ENCODE results near the gene HMG20A. TPM values are rescaled to one million over a fixed set of nuclear protein-coding genes. Genes with fewer than 3 reads are reported as not detected.

HMG20A gene
- total RNA-seq, 2 donors from 2014 or later, result 49.8 to 58.2 TPM

- TF ChIP-seq CTCF (conservative IDR thresholded peaks at IDR 0.05), result no peak
- no peak for DNase-seq
- Histone ChIP-seq H3K27me3 (ENCODE audit: control insufficient read depth, insufficient read depth, low read length, poor library complexity, severe bottlenecking) (no peaks in the 10 kb centered on the region), H3K9ac (ENCODE audit: extremely low read depth, low read length, poor library complexity, severe bottlenecking) (no peak overlapping the region), H3K36me3 (ENCODE audit: control insufficient read depth, insufficient read depth, low read length) (peaks cover 72% of the 10 kb centered on the region), H3K4me1 (ENCODE audit: control insufficient read depth, insufficient read depth, low read length) (no peaks in the 10 kb centered on the region), H3K4me3 (ENCODE audit: low read length) (no peak overlapping the region), H3K27ac (ENCODE audit: low read depth, low read length) (no peak overlapping the region), H3K9me3 (ENCODE audit: control insufficient read depth, low read length) (no peaks in the 10 kb centered on the region)
- Mint-ChIP-seq H3K27ac (no peak overlapping the region), H3K4me1 (peaks cover 12% of the 10 kb centered on the region), H3K4me3 (no peak overlapping the region), H3K9me3 (peaks cover 7% of the 10 kb centered on the region), H3K36me3 (ENCODE audit: low read depth) (peaks cover 60% of the 10 kb centered on the region), H3K27me3 (ENCODE audit: insufficient read depth) (no peaks in the 10 kb centered on the region)
These were observed 49.5 kb downstream of the HMG20A start for GRCh38 chr15:77470235-77470634.

- H3K9me3 ChIP-seq (ENCODE audit: control insufficient read depth, low read length), result no peaks in the 10 kb centered on the region
- no peak overlapping the region for H3K4me3 ChIP-seq (ENCODE audit: low read length)
- no peak for TF ChIP-seq CTCF (conservative IDR thresholded peaks at IDR 0.05)
- Mint-ChIP-seq H3K4me1 (peaks cover 15% of the 10 kb centered on the region), H3K27me3 (ENCODE audit: insufficient read depth) (no peaks in the 10 kb centered on the region), H3K27ac (no peak overlapping the region), H3K36me3 (ENCODE audit: low read depth) (peaks cover 57% of the 10 kb centered on the region), H3K4me3 (no peak overlapping the region), H3K9me3 (peaks cover 7% of the 10 kb centered on the region)
- H3K27ac ChIP-seq (ENCODE audit: low read depth, low read length), result no peak overlapping the region
- no peaks in the 10 kb centered on the region for H3K4me1 ChIP-seq (ENCODE audit: control insufficient read depth, insufficient read depth, low read length)
- H3K27me3 ChIP-seq (ENCODE audit: control insufficient read depth, insufficient read depth, low read length, poor library complexity, severe bottlenecking), result no peaks in the 10 kb centered on the region
- no peak for DNase-seq
- H3K36me3 ChIP-seq (ENCODE audit: control insufficient read depth, insufficient read depth, low read length), result peaks cover 59% of the 10 kb centered on the region
- no peak overlapping the region for H3K9ac ChIP-seq (ENCODE audit: extremely low read depth, low read length, poor library complexity, severe bottlenecking)
These were observed 52.6 kb downstream of the HMG20A start for GRCh38 chr15:77473328-77473727.

- Mint-ChIP-seq H3K4me1 (peaks cover 6% of the 10 kb centered on the region), H3K27me3 (ENCODE audit: insufficient read depth) (no peaks in the 10 kb centered on the region), H3K4me3 (no peak overlapping the region), H3K9me3 (peaks cover under 1% of the 10 kb centered on the region), H3K36me3 (ENCODE audit: low read depth) (peaks cover 56% of the 10 kb centered on the region), H3K27ac (no peak overlapping the region)
- Histone ChIP-seq H3K27ac (ENCODE audit: low read depth, low read length) (no peak overlapping the region), H3K36me3 (ENCODE audit: control insufficient read depth, insufficient read depth, low read length) (peaks cover 64% of the 10 kb centered on the region), H3K4me3 (ENCODE audit: low read length) (no peak overlapping the region), H3K4me1 (ENCODE audit: control insufficient read depth, insufficient read depth, low read length) (no peaks in the 10 kb centered on the region), H3K27me3 (ENCODE audit: control insufficient read depth, insufficient read depth, low read length, poor library complexity, severe bottlenecking) (no peaks in the 10 kb centered on the region), H3K9ac (ENCODE audit: extremely low read depth, low read length, poor library complexity, severe bottlenecking) (no peak overlapping the region), H3K9me3 (ENCODE audit: control insufficient read depth, low read length) (no peaks in the 10 kb centered on the region)
- WGBS, 2 experiments (ENCODE audit: insufficient coverage in 1 of 2, insufficient read length in 1 of 2), result 96 to 100% methylated on average over 1 to 3 of the region's 3 CpGs
- no peak for DNase-seq
- TF ChIP-seq CTCF (conservative IDR thresholded peaks at IDR 0.05), result no peak
These were observed 53.8 kb downstream of the HMG20A start for GRCh38 chr15:77474310-77474988.
